ENCODE results near the gene GAS2L3.

GRCh38 chr12:100553936-100554335, 19.5 kb upstream of the GAS2L3 start:
- no peak for TF ChIP-seq CTCF (IDR thresholded peaks at IDR 0.05)
- no peak for TF ChIP-seq POLR2AphosphoS5 (IDR thresholded peaks at IDR 0.05; ENCODE audit: low read depth, low read length)
